Stimulated activated CD8-positive, alpha-beta memory T cell treated with anti-CD3 and anti-CD28 coated beads, Interleukin-2, amount 100 ng/mL, for 1 hour (primary cell): ENCODE results near the gene NATD1.

Source experiments
- DNase-seq, 2 donors: peaks; one replicate each; pipeline ENCODE4 v3.0.0-alpha.2; 2020; ENCODE audit warnings: low read depth in 2 of 2

NATD1 gene

GRCh38 chr17:21275579-21276263, 22.5 kb upstream of the NATD1 start:
- peak; percentile 92 to 93 for DNase-seq

- DNase-seq, result no peak
Observed at GRCh38 chr17:21275047-21275578, 21.9 kb upstream of the NATD1 start.

- no peak for DNase-seq
Observed at GRCh38 chr17:21272881-21273792, 19.9 kb upstream of the NATD1 start.

- no peak for DNase-seq
Observed at GRCh38 chr17:21272250-21272649, 19.0 kb upstream of the NATD1 start.

GRCh38 chr17:21271454-21272183, 18.4 kb upstream of the NATD1 start:
- no peak for DNase-seq

GRCh38 chr17:21269394-21269793, 16.2 kb upstream of the NATD1 start:
- no peak for DNase-seq

GRCh38 chr17:21268596-21269188, 15.5 kb upstream of the NATD1 start:
- no peak for DNase-seq

GRCh38 chr17:21263376-21263775, 10.2 kb upstream of the NATD1 start:
- DNase-seq, result no peak

GRCh38 chr17:21262259-21262993, 9.2 kb upstream of the NATD1 start:
- no peak for DNase-seq

- no peak for DNase-seq
Observed at GRCh38 chr17:21258593-21258992, 5.4 kb upstream of the NATD1 start.

GRCh38 chr17:21253646-21254441, 634 bp upstream of the NATD1 start:
- no peak for DNase-seq

- DNase-seq, result no peak
Observed at GRCh38 chr17:21252289-21252795, 868 bp downstream of the NATD1 start.

GRCh38 chr17:21251337-21252010, 1.7 kb downstream of the NATD1 start:
- DNase-seq, result no peak

- no peak for DNase-seq
Observed at GRCh38 chr17:21250854-21251253, 2.4 kb downstream of the NATD1 start.

GRCh38 chr17:21249920-21250703, 3.1 kb downstream of the NATD1 start:
- no peak for DNase-seq

GRCh38 chr17:21249086-21249795, 4.0 kb downstream of the NATD1 start:
- no peak for DNase-seq

GRCh38 chr17:21248500-21248899, 4.7 kb downstream of the NATD1 start:
- DNase-seq, result no peak
